IMR-90 (cell line): ENCODE data around the gene PIAS1. TPM values are rescaled to one million over a fixed set of nuclear protein-coding genes. Genes with fewer than 3 reads are reported as not detected.

Source experiments
- ATAC-seq: fragments of 200-7000 bp; cut with Tn5 transposase; 2 replicates; pipeline ENCODE4 v1.9.1; 2020; ENCODE audit warnings: low read depth, mild to moderate bottlenecking, moderate library complexity
- BruUV-seq: library from RNA; stranded (reverse); fragments of 400-500 nt; replicated peaks from 2 replicates; lab custom pipeline; 2021; lab: Mats Ljungman, UMichigan
- CTCF ChIA-PET: fragments of 300-600 bp; formaldehyde crosslinking; extraction: SDS; loops from one replicate; lab custom pipeline; 2021; ENCODE audit warnings: antibody characterized with exemption; lab: Yijun Ruan, JAX
- POLR2A ChIA-PET: fragments of 300-600 bp; sonication (Branson Sonifier 250); formaldehyde crosslinking; loops from one replicate; lab custom pipeline; 2022; ENCODE audit warnings: antibody characterized with exemption; ENCODE audit not compliant: unreplicated experiment; lab: Charles Lee
- DNase-seq: peaks from one replicate; pipeline ENCODE4 v3.0.0; 2013
- H2AFZ ChIP-seq: replicated peaks from 2 replicates; pipeline ENCODE3; 2013; ENCODE audit warnings: low read length, mild to moderate bottlenecking; ENCODE audit not compliant: poor library complexity
- H2AK5ac ChIP-seq: 2 replicates; pipeline ENCODE4 v1.6.1; 2013; ENCODE audit warnings: low read depth, low read length, inconsistent platforms
- H2AK9ac ChIP-seq: replicated peaks from 2 replicates; pipeline ENCODE3; 2013; ENCODE audit warnings: mild to moderate bottlenecking, low read depth, low read length, moderate library complexity; ENCODE audit not compliant: poor library complexity
- H2BK120ac ChIP-seq: 2 replicates; pipeline ENCODE4 v1.6.1; 2013; ENCODE audit warnings: low read depth, low read length, inconsistent platforms
- H2BK15ac ChIP-seq: 3 replicates; pipeline ENCODE4 v1.6.1; 2013; ENCODE audit warnings: low read depth, low read length, inconsistent platforms
- H2BK20ac ChIP-seq: 2 replicates; pipeline ENCODE4 v1.6.1; 2013; ENCODE audit warnings: low read depth, mild to moderate bottlenecking, inconsistent platforms, low read length, moderate library complexity
- H2BK5ac ChIP-seq: 2 replicates; pipeline ENCODE4 v1.6.1; 2013; ENCODE audit warnings: mild to moderate bottlenecking, low read depth, low read length, inconsistent platforms; ENCODE audit not compliant: poor library complexity, severe bottlenecking
- H3K14ac ChIP-seq: replicated peaks from 2 replicates; pipeline ENCODE4 v1.6.1; 2013; ENCODE audit warnings: low read depth, low read length, inconsistent platforms
- H3K18ac ChIP-seq: 2 replicates; pipeline ENCODE4 v1.6.1; 2013; ENCODE audit warnings: low read depth, low read length, control low read depth
- H3K23ac ChIP-seq: 2 replicates; pipeline ENCODE4 v1.6.1; 2013; ENCODE audit warnings: low read depth, low read length, inconsistent platforms
- H3K27ac ChIP-seq: 2 replicates; pipeline ENCODE4 v1.5.1; 2013; ENCODE audit warnings: mild to moderate bottlenecking, control low read depth, low read length; ENCODE audit not compliant: insufficient read depth
- H3K27me3 ChIP-seq: 2 replicates; pipeline ENCODE4 v1.6.1; 2013; ENCODE audit warnings: low read length; ENCODE audit not compliant: control insufficient read depth, insufficient read depth
- H3K36me3 ChIP-seq: 2 replicates; pipeline ENCODE4 v1.6.1; 2013; ENCODE audit warnings: low read length, mixed read lengths; ENCODE audit not compliant: control insufficient read depth, insufficient read depth
- H3K4ac ChIP-seq: 2 replicates; pipeline ENCODE4 v1.6.1; 2013; ENCODE audit warnings: low read depth, low read length, inconsistent platforms
- H3K4me1 ChIP-seq: 2 replicates; pipeline ENCODE4 v1.6.1; 2013; ENCODE audit warnings: low read length, mixed read lengths; ENCODE audit not compliant: control insufficient read depth, insufficient read depth
- H3K4me2 ChIP-seq: 2 replicates; pipeline ENCODE4 v1.6.1; 2013; ENCODE audit warnings: low read depth, mild to moderate bottlenecking, control low read depth, low read length, moderate library complexity
- H3K4me3 ChIP-seq: 2 replicates; pipeline ENCODE4 v1.5.1; 2013; ENCODE audit warnings: low read depth, mild to moderate bottlenecking, control low read depth, low read length, moderate library complexity; ENCODE audit not compliant: insufficient read depth
- H3K56ac ChIP-seq: 2 replicates; pipeline ENCODE4 v1.6.1; 2013; ENCODE audit warnings: low read length, inconsistent platforms; ENCODE audit not compliant: insufficient read depth; ENCODE audit errors: extremely low read depth
- H3K79me1 ChIP-seq, 2 experiments: 2 replicates each; pipeline ENCODE4 v1.6.1; 2013; ENCODE audit warnings: low read length in 2 of 2, inconsistent platforms in 1 of 2, low read depth in 1 of 2
- H3K9ac ChIP-seq: 2 replicates; pipeline ENCODE4 v1.6.1; 2013; ENCODE audit warnings: low read depth, low read length, control low read depth
- H3K9me1 ChIP-seq: 2 replicates; pipeline ENCODE4 v1.6.1; 2013; ENCODE audit warnings: low read length, inconsistent platforms; ENCODE audit not compliant: insufficient read depth
- H3K9me3 ChIP-seq: 2 replicates; pipeline ENCODE4 v1.6.1; 2013; ENCODE audit warnings: low read length; ENCODE audit not compliant: control insufficient read depth, insufficient read depth
- H4K20me1 ChIP-seq: 2 replicates; pipeline ENCODE4 v1.6.1; 2013; ENCODE audit warnings: low read length, inconsistent platforms; ENCODE audit not compliant: insufficient read depth
- H4K5ac ChIP-seq: 2 replicates; pipeline ENCODE4 v1.6.1; 2013; ENCODE audit warnings: mild to moderate bottlenecking, low read depth, low read length, control low read depth
- H4K8ac ChIP-seq, 2 experiments: 2 replicates each; pipeline ENCODE4 v1.6.1; 2013; ENCODE audit warnings: low read depth in 2 of 2, low read length in 2 of 2, control low read depth in 1 of 2, inconsistent platforms in 1 of 2
- H4K91ac ChIP-seq: 2 replicates; pipeline ENCODE4 v1.6.1; 2013; ENCODE audit warnings: low read depth, low read length, inconsistent platforms; ENCODE audit not compliant: insufficient read depth
- BHLHE40 ChIP-seq: fragments of 150-350 bp; IDR thresholded peaks from 2 replicates; pipeline ENCODE4 v1.6.1; 2016; ENCODE audit warnings: mild to moderate bottlenecking, low read depth, low read length
- CHD1 ChIP-seq: IDR thresholded peaks from 2 replicates; pipeline ENCODE4 v1.6.1; 2012; ENCODE audit warnings: low read depth, low read length, improper control_type of control experiment
- CTCF ChIP-seq: conservative IDR thresholded peaks from 2 replicates; pipeline ENCODE4 v1.5.1; 2012; ENCODE audit warnings: mild to moderate bottlenecking, low read depth, low read length, improper control_type of control experiment
- FOS ChIP-seq: fragments of 150-350 bp; IDR thresholded peaks from 2 replicates; pipeline ENCODE4 v1.6.1; 2016; ENCODE audit warnings: low read depth, low read length
- MAZ ChIP-seq: IDR thresholded peaks from 2 replicates; pipeline ENCODE4 v1.6.1; 2012; ENCODE audit warnings: low read depth, mild to moderate bottlenecking, low read length, improper control_type of control experiment, moderate library complexity, borderline replicate concordance
- NFE2L2 ChIP-seq: fragments of 150-350 bp; IDR thresholded peaks from 2 replicates; pipeline ENCODE4 v1.6.1; 2016; ENCODE audit warnings: low read depth, mild to moderate bottlenecking, low read length
- POLR2A ChIP-seq: IDR thresholded peaks from 2 replicates; pipeline ENCODE4 v1.6.1; 2012; ENCODE audit warnings: mild to moderate bottlenecking, low read depth, low read length
- RAD21 ChIP-seq: IDR thresholded peaks from 2 replicates; pipeline ENCODE4 v1.6.1; 2012; ENCODE audit warnings: low read length, improper control_type of control experiment
- RCOR1 ChIP-seq: IDR thresholded peaks from 2 replicates; pipeline ENCODE4 v1.6.1; 2012; ENCODE audit warnings: mild to moderate bottlenecking, low read length, improper control_type of control experiment; ENCODE audit not compliant: insufficient replicate concordance
- RFX5 ChIP-seq: IDR thresholded peaks from 2 replicates; pipeline ENCODE4 v1.8.0; 2012; ENCODE audit warnings: low read depth, mild to moderate bottlenecking, low read length, moderate library complexity
- USF2 ChIP-seq: fragments of 150-350 bp; IDR thresholded peaks from 2 replicates; pipeline ENCODE4 v1.6.1; 2017; ENCODE audit warnings: mild to moderate bottlenecking, antibody characterized with exemption, low read length, low read depth
- WGBS, 2 experiments: methylation state at CpG; one replicate each; pipeline versions ENCODE4 v1.1.5 to v1.1.7; 2013; ENCODE audit warnings: missing lambda C conversion rate in 2 of 2; ENCODE audit not compliant: insufficient read length in 1 of 2; ENCODE audit errors: extremely low coverage in 2 of 2; 5-methylcytosine and 5-hydroxymethylcytosine counted together
- dilution Hi-C: fragments of 300-500 bp; cut with HindIII; formaldehyde crosslinking; loops from one replicate; pipeline ENCODE4 v1.14.3; 2018; ENCODE audit warnings: low sequenced_read_pairs; ENCODE audit not compliant: unreplicated experiment
- in situ Hi-C: fragments of 300-500 bp; cut with MboI; formaldehyde crosslinking; loops from 3 replicates; pipeline ENCODE4 v1.14.3; 2019; ENCODE audit warnings: low sequenced_read_pairs, inconsistent platforms, mixed read lengths
- intact Hi-C: fragments of 100-400 bp; cut with micrococcal nuclease; formaldehyde crosslinking; loops from 2 replicates; pipeline ENCODE4 v1.10.0; 2022
- polyA plus RNA-seq, 3 experiments: library from polyadenylated mRNA; depleted of rRNA; stranded (reverse); fragments of >200 nt; gene quantifications; 2 replicates each; pipeline ENCODE4 v1.2.3, GENCODE V29; 2012; ENCODE audit warnings: low replicate concordance in 1 of 3
- total RNA-seq: library from RNA; depleted of rRNA; stranded (reverse); fragments of >200 nt; gene quantifications from 2 replicates; pipeline ENCODE4 v1.2.3, GENCODE V29; 2012

PIAS1 gene
- total and polyA plus RNA-seq, 2 of the 4 experiments (the other 2 are of a cell fraction) = 20.0 to 63.6 TPM

GRCh38 chr15:68019814-68020525 is 34.1 kb upstream of the PIAS1 start:
- Histone ChIP-seq H3K9me1 (no peaks in the 10 kb centered on the region), H3K56ac (no peak overlapping the region), H3K4me2 (no peak overlapping the region), H3K79me1 (no peaks in the 10 kb centered on the region), H4K20me1 (no peaks in the 10 kb centered on the region), H2BK15ac (no peak overlapping the region), H2AK9ac (no peak overlapping the region), H3K27ac (no peak overlapping the region), H3K27me3 (peaks cover 7% of the 10 kb centered on the region), H3K36me3 (no peaks in the 10 kb centered on the region), H2BK5ac (no peak overlapping the region), H2AFZ (no peak overlapping the region), H3K23ac (no peak overlapping the region), H3K9ac (no peak overlapping the region), H3K4me3 (no peak overlapping the region), H3K4me1 (no peaks in the 10 kb centered on the region), H4K8ac (no peak overlapping the region), H2BK120ac (no peak overlapping the region), H2AK5ac (no peak overlapping the region), H3K4ac (no peak overlapping the region), H3K9me3 (no peaks in the 10 kb centered on the region), H3K18ac (no peak overlapping the region), H4K5ac (no peak overlapping the region), H4K91ac (no peak overlapping the region), H2BK20ac (no peak overlapping the region), H3K14ac (no peak overlapping the region)
- POLR2A ChIA-PET = no interaction called here
- in situ Hi-C loops = no loop called here
- WGBS, 2 experiments = 69% methylated on average over 9 of the region's 9 CpGs; no CpG with 5 or more reads in 1 of the 2 experiments
- intact Hi-C loops = no loop called here
- DNase-seq (no peak), ATAC-seq (no peak)
- TF ChIP-seq RAD21 (no peak), RCOR1 (no peak), USF2 (no peak), BHLHE40 (no peak), RFX5 (no peak), POLR2A (no peak), MAZ (no peak), CHD1 (no peak), CTCF (no peak), NFE2L2 (no peak), FOS (no peak)
- dilution Hi-C loops = no loop called here
- BruUV-seq = no TSS peak
- CTCF ChIA-PET = no interaction called here
